DMS114 treated with DMSO at 0.1 percent for 48 hours (cell line): ENCODE results near the gene HMX1.

Source experiments
- DNase-seq: peaks from one replicate; lab custom pipeline; 2025; ENCODE audit not compliant: unreplicated experiment; lab: John Stamatoyannopoulos, UW

The HMX1 gene

GRCh38 chr4:8869002-8869897 is 2.4 kb downstream of the HMX1 start:
- DNase-seq: no peak

- no peak for DNase-seq
These were observed 3.2 kb downstream of the HMX1 start for GRCh38 chr4:8868321-8869001.

GRCh38 chr4:8867624-8868320 is 3.9 kb downstream of the HMX1 start:
- no peak for DNase-seq

GRCh38 chr4:8866828-8867623 is 4.6 kb downstream of the HMX1 start:
- no peak for DNase-seq

- DNase-seq: no peak
These were observed 5.2 kb downstream of the HMX1 start for GRCh38 chr4:8866421-8866820.

GRCh38 chr4:8865681-8866310 is 5.8 kb downstream of the HMX1 start:
- no peak for DNase-seq

GRCh38 chr4:8864912-8865680 is 6.5 kb downstream of the HMX1 start:
- no peak for DNase-seq

GRCh38 chr4:8863686-8864682 is 7.7 kb downstream of the HMX1 start:
- no peak for DNase-seq

- no peak for DNase-seq
These were observed 8.6 kb downstream of the HMX1 start for GRCh38 chr4:8862800-8863685.

- DNase-seq: no peak
These were observed 9.3 kb downstream of the HMX1 start for GRCh38 chr4:8862334-8862733.

- no peak for DNase-seq
These were observed 9.9 kb downstream of the HMX1 start for GRCh38 chr4:8861576-8862295.

- no peak for DNase-seq
These were observed 10.6 kb downstream of the HMX1 start for GRCh38 chr4:8860892-8861575.

GRCh38 chr4:8860096-8860891 is 11.3 kb downstream of the HMX1 start:
- DNase-seq: no peak

- no peak for DNase-seq
These were observed 12.0 kb downstream of the HMX1 start for GRCh38 chr4:8859550-8860095.

- no peak for DNase-seq
These were observed 12.9 kb downstream of the HMX1 start for GRCh38 chr4:8858701-8859210.
